OCI-LY7 (cell line): ENCODE measurements around the gene CLUH.

Experiments
- EZH2phosphoT487 ChIP-seq: fragments of 200-600 bp; sonication (generic); IDR thresholded peaks from 2 replicates; pipeline ENCODE4 v1.6.1; 2018; ENCODE audit warnings: low read depth, borderline replicate concordance, mild to moderate bottlenecking, mixed run types, antibody characterized with exemption, low read length, moderate library complexity, mixed read lengths
- TF ChIP-seq, protein P1 (sequence below): fragments of 200-600 bp; sonication (generic); conservative IDR thresholded peaks from 2 replicates; pipeline ENCODE4 v1.5.1; 2014; ENCODE audit warnings: mild to moderate bottlenecking, antibody characterized with exemption, low read length, moderate library complexity, mixed read lengths

- TF ChIP-seq, protein P1, sequence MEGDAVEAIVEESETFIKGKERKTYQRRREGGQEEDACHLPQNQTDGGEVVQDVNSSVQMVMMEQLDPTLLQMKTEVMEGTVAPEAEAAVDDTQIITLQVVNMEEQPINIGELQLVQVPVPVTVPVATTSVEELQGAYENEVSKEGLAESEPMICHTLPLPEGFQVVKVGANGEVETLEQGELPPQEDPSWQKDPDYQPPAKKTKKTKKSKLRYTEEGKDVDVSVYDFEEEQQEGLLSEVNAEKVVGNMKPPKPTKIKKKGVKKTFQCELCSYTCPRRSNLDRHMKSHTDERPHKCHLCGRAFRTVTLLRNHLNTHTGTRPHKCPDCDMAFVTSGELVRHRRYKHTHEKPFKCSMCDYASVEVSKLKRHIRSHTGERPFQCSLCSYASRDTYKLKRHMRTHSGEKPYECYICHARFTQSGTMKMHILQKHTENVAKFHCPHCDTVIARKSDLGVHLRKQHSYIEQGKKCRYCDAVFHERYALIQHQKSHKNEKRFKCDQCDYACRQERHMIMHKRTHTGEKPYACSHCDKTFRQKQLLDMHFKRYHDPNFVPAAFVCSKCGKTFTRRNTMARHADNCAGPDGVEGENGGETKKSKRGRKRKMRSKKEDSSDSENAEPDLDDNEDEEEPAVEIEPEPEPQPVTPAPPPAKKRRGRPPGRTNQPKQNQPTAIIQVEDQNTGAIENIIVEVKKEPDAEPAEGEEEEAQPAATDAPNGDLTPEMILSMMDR = no peak
- TF ChIP-seq EZH2phosphoT487 = no peak
Observed at GRCh38 chr17:2644971-2645370, 66.6 kb downstream of the CLUH start.
